Uterus (tissue), 4 donors: Measurements from ENCODE around the gene ACE2. TPM values are rescaled to one million over a fixed set of nuclear protein-coding genes. Genes with fewer than 3 reads are reported as not detected.

Source experiments
- DNase-seq, 2 donors: peaks; one replicate each; pipeline ENCODE4 v3.0.0-alpha.2; 2019 to 2020
- H3K27ac ChIP-seq, 2 donors: fragments of 200-600 bp; sonication (generic); 1 replicate in 1 of 2; 2 replicates in 1 of 2; pipeline ENCODE4 v1.5.1; 2016 to 2018
- H3K27me3 ChIP-seq, 2 donors: fragments of 200-600 bp; sonication (generic); one replicate each; pipeline ENCODE4 v1.5.1; 2018 to 2019; ENCODE audit warnings: control low read depth in 1 of 2
- H3K36me3 ChIP-seq, 2 donors: fragments of 200-600 bp; sonication (generic); one replicate each; pipeline ENCODE4 v1.5.1; 2019; ENCODE audit warnings: control low read depth in 1 of 2
- H3K4me1 ChIP-seq, 2 donors: fragments of 200-600 bp; sonication (generic); one replicate each; pipeline ENCODE4 v1.5.1; 2018 to 2019; ENCODE audit warnings: control low read depth in 1 of 2
- H3K4me3 ChIP-seq, 2 donors: fragments of 200-600 bp; sonication (generic); 1 replicate in 1 of 2; 2 replicates in 1 of 2; pipeline ENCODE4 v1.5.1; 2018 to 2019; ENCODE audit warnings: mild to moderate bottlenecking in 1 of 2
- H3K9me3 ChIP-seq, 2 donors: fragments of 200-600 bp; sonication (generic); one replicate each; pipeline ENCODE4 v1.5.1; 2019; ENCODE audit warnings: control low read depth in 1 of 2
- CTCF ChIP-seq, 4 experiments: fragments of 200-600 bp in 2 of 4; fragments of 450-650 bp in 2 of 4; sonication (generic) in 2 of 4; IDR thresholded peaks; one replicate each; pipeline ENCODE4 v1.5.1; 2016 to 2019; ENCODE audit warnings: antibody characterized with exemption in 4 of 4, mild to moderate bottlenecking in 2 of 4, moderate library complexity in 1 of 4
- POLR2A ChIP-seq, 2 donors: fragments of 450-650 bp; IDR thresholded peaks; one replicate each; pipeline ENCODE4 v1.6.1; 2016; ENCODE audit warnings: antibody characterized with exemption in 2 of 2, mild to moderate bottlenecking in 1 of 2, moderate library complexity in 1 of 2
- intact Hi-C: fragments of 100-400 bp; cut with DNase I; formaldehyde crosslinking; loops from one replicate; pipeline ENCODE4 v1.15.1; 2023; ENCODE audit warnings: low total_unique reads
- total RNA-seq, 4 donors: library from RNA; depleted of rRNA in 3 of 4; stranded (reverse); fragments of >200 nt in 3 of 4; gene quantifications; one replicate each; pipeline versions ENCODE4 v1.1.0 to v1.2.4, GENCODE V29; 2014 to 2023
- donor health status: DM: yes; HTN: yes; CAD: no.

The ACE2 gene
- total RNA-seq, 4 donors from 2014 or later: 0.62 to 1.5 TPM; not detected in 2

GRCh38 chrX:15515931-15516330 lies 84.8 kb downstream of the ACE2 start:
- DNase-seq: peak in 1 of 2 donors; percentile 19
- Histone ChIP-seq H3K36me3 (peaks cover 0 to 3% of the 10 kb centered on the region in 2 donors), H3K27ac (no peak overlapping the region), H3K4me1 (no peaks in the 10 kb centered on the region), H3K4me3 (no peak overlapping the region), H3K27me3 (peaks cover 0 to 4% of the 10 kb centered on the region in 2 donors), H3K9me3 (no peaks in the 10 kb centered on the region)
- intact Hi-C loops: no loop called here
- no peak for TF ChIP-seq CTCF (IDR thresholded peaks at IDR 0.05)
- TF ChIP-seq POLR2A (IDR thresholded peaks at IDR 0.05): no peak

GRCh38 chrX:15514279-15514678 lies 86.5 kb downstream of the ACE2 start:
- Histone ChIP-seq H3K9me3 (no peaks in the 10 kb centered on the region), H3K4me1 (no peaks in the 10 kb centered on the region), H3K36me3 (peaks cover 0 to 3% of the 10 kb centered on the region in 2 donors), H3K27ac (no peak overlapping the region), H3K4me3 (no peak overlapping the region), H3K27me3 (peaks cover 0 to 4% of the 10 kb centered on the region in 2 donors)
- TF ChIP-seq POLR2A (IDR thresholded peaks at IDR 0.05) (no peak), CTCF (IDR thresholded peaks at IDR 0.05) (no peak)
- intact Hi-C loops: no loop called here
- no peak for DNase-seq

DNA sequence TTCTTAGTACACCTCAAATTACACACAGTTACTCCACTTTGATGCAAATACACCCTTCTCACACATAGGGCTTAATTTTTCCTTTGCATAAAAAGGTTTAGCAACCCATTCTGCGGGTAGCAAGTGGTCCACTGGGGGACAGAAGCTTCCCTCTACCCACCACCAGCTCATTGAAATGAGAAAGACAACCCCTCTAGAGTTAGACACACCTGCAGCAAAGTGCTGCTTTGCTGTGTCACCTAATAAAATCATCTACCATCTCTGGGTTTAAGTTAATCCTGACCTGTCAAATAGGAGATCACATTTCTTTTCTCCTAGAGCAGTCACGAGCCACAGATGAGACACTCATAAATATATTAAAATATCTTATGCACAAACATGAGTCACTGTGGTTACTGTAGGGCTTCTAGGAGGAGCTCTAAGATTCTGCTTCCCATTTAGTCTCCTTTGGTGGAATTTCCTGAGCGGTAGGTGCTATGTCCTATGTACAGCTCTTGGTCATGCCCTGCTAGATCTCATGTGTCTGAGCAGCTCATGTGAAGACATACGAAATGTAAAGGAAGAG lies 88.3 kb downstream of the ACE2 start:
- Histone ChIP-seq H3K9me3 (no peaks in the 10 kb centered on the region), H3K36me3 (peaks cover 0 to 3% of the 10 kb centered on the region in 2 donors), H3K27me3 (peaks cover 0 to 4% of the 10 kb centered on the region in 2 donors), H3K27ac (no peak overlapping the region), H3K4me1 (no peaks in the 10 kb centered on the region), H3K4me3 (no peak overlapping the region)
- intact Hi-C loops: no loop called here
- no peak for DNase-seq
- TF ChIP-seq CTCF (IDR thresholded peaks at IDR 0.05) (no peak), POLR2A (IDR thresholded peaks at IDR 0.05) (no peak)

- no peak overlapping the region for H3K27ac ChIP-seq
- H3K9me3 ChIP-seq: no peaks in the 10 kb centered on the region
- no peak for DNase-seq
- H3K27me3 ChIP-seq: peaks cover 0 to 4% of the 10 kb centered on the region in 2 donors
- intact Hi-C loops: no loop called here
- no peak overlapping the region for H3K4me3 ChIP-seq
- no peaks in the 10 kb centered on the region for H3K36me3 ChIP-seq
- H3K4me1 ChIP-seq: no peaks in the 10 kb centered on the region
- TF ChIP-seq POLR2A (IDR thresholded peaks at IDR 0.05) (no peak), CTCF (IDR thresholded peaks at IDR 0.05) (no peak)
Measured at GRCh38 chrX:15511563-15511962, 89.2 kb downstream of the ACE2 start.

Other genes with a start within 250 kb of the ACE2 start
- gene VEGFD, start 216.5 kb downstream of the ACE2 start, total RNA-seq: 10 to 100 TPM in 1 of 4 donors, 1 to 10 TPM in 2, not detected in 1; 2.9 to 13.2 (median 6.2) TPM
- 10 to 100 TPM in 2 of 4 donors, 1 to 10 TPM in 2; 2.9 to 16.1 (median 12.3) TPM for gene PIR, start 107.6 kb downstream of the ACE2 start, total RNA-seq
- gene BMX, start 100.2 kb downstream of the ACE2 start, total RNA-seq: 1 to 10 TPM in 3 of 4 donors, under 1 TPM in 1; 0.88 to 4.7 (median 2.4) TPM
- 1 to 10 TPM in 1 of 4 donors, under 1 TPM in 1, not detected in 2; 0.90 to 1.1 TPM for gene CLTRN, start 63.8 kb upstream of the ACE2 start, total RNA-seq
- gene CA5B, start 137.3 kb upstream of the ACE2 start, total RNA-seq: 10 to 100 TPM in 2 of 4 donors, 1 to 10 TPM in 2; 2.6 to 35.8 (median 15.0) TPM
- 10 to 100 TPM in 2 of 4 donors, 1 to 10 TPM in 2; 1.8 to 28.2 (median 11.6) TPM for gene ZRSR2, start 189.5 kb upstream of the ACE2 start, total RNA-seq